Right cardiac atrium (tissue), 5 donors: ENCODE data around the gene VN1R5. TPM values are rescaled to one million over a fixed set of nuclear protein-coding genes. Genes with fewer than 3 reads are reported as not detected.

Experiments
- ATAC-seq, 2 donors: fragments of 200-7000 bp; cut with Tn5 transposase; one replicate each; pipeline versions ENCODE4 v1.8.0 to v1.9.1; 2020; ENCODE audit warnings: moderate library complexity in 2 of 2, mild to moderate bottlenecking in 1 of 2
- DNase-seq, 3 donors: peaks; one replicate each; pipeline ENCODE4 v3.0.0-alpha.2; 2020
- H3K27ac ChIP-seq: one replicate; pipeline ENCODE4 v1.5.1; 2013; ENCODE audit warnings: mild to moderate bottlenecking, low read length, control low read depth, moderate library complexity
- H3K27me3 ChIP-seq: one replicate; pipeline ENCODE4 v1.6.1; 2013; ENCODE audit not compliant: control insufficient read depth, insufficient read depth
- H3K4me1 ChIP-seq: one replicate; pipeline ENCODE4 v1.6.1; 2013; ENCODE audit warnings: low read length; ENCODE audit not compliant: control insufficient read depth, insufficient read depth
- H3K4me3 ChIP-seq: one replicate; pipeline ENCODE4 v1.5.1; 2013; ENCODE audit warnings: low read length, control low read depth
- H3K9me3 ChIP-seq: one replicate; pipeline ENCODE4 v1.6.1; 2013; ENCODE audit warnings: low read length; ENCODE audit not compliant: control insufficient read depth
- WGBS: extraction: QIAGEN DNeasy Blood & Tissue Kit; methylation state at CpG from one replicate; pipeline ENCODE4 v1.1.7; 2013; 5-methylcytosine and 5-hydroxymethylcytosine counted together
- intact Hi-C, 4 donors: fragments of 100-400 bp; cut with DNase I; formaldehyde crosslinking; loops; one replicate each; pipeline versions ENCODE4 v1.11.0 to v1.14.0; 2022 to 2023
- polyA plus RNA-seq: library from polyadenylated mRNA; stranded (reverse); fragments of 200-250 nt; gene quantifications from one replicate; pipeline ENCODE4 v1.2.3, GENCODE V29; 2013
- total RNA-seq, 4 donors: library from RNA; stranded (reverse); fragmentation: NEBNext Ultra II Directional; extraction: Animal tissue kit (Norgen Biotek cat#: 25700); gene quantifications; one replicate each; pipeline ENCODE4 v1.2.1, GENCODE V29; 2021
- donor health status: healthy with polysubstance abuse.
- donor health status: DM: no; HTN: yes; CAD: no.
- donor health status: DM: no; HTN: no; CAD: no.
- donor health status: DM: no; HTN: yes; CAD: no; lungs with severe emphysema.
- donor health status: DM: yes; HTN: yes; CAD: no.

The VN1R5 gene
- total and polyA plus RNA-seq, 5 donors, result not detected

DNA sequence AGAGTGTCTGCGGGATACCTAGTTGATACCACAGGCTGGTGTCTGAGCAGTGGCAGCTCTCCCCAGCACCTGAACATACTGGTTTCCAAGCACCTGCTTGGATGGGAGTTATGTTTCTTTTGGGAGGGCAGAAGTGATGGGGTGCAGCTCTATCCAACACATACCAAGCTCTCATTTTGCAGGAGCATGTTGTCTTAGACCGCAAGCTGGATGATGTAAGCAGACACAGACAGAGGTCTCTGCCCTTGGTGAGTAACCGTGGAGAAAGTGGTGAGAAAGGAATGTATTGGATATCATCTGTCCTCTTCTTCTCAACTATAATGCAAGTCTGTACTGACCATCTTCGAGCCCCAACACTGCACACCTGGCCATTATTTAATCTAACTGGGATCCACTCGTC is 38.4 kb downstream of the VN1R5 start:
- DNase-seq (no peak), ATAC-seq (no peak)
- H3K4me3 ChIP-seq, result no peak overlapping the region
- 82% methylated on average over 5 of the region's 5 CpGs for WGBS
- H3K4me1 ChIP-seq, result no peaks in the 10 kb centered on the region
- no peaks in the 10 kb centered on the region for H3K9me3 ChIP-seq
- H3K27ac ChIP-seq, result no peak overlapping the region
- H3K27me3 ChIP-seq, result no peaks in the 10 kb centered on the region
- intact Hi-C loops, result no loop called here

- Histone ChIP-seq H3K4me1 (no peaks in the 10 kb centered on the region), H3K27me3 (no peaks in the 10 kb centered on the region), H3K4me3 (no peak overlapping the region), H3K9me3 (no peaks in the 10 kb centered on the region), H3K27ac (no peak overlapping the region)
- ATAC-seq (no peak), DNase-seq (no peak)
- WGBS, result 38% methylated on average over 6 of the region's 6 CpGs
- intact Hi-C loops, result no loop called here
Observed at GRCh38 chr1:247295274-247295684, 39.4 kb downstream of the VN1R5 start.

DNA sequence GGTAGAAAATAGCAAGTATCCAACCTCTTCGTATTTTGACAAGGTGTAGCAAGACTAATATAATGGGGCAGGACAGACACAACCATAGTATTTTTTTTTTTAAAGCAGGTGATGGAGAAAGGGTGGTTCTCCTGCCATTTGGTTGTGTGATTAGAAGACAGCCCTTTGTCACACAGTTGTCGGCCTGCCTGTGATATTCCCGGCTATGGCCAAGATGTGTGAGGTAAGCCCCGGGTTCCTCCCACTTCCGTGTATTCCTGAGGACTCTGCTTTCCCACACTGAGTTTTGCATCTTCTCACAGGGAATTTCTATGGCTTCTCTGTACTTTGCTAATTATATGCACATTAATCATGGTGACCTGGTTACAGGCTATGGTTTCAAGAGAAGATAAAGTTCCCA is 39.9 kb downstream of the VN1R5 start:
- DNase-seq, result no peak
- Histone ChIP-seq H3K4me1 (no peaks in the 10 kb centered on the region), H3K4me3 (no peak overlapping the region), H3K27me3 (no peaks in the 10 kb centered on the region), H3K27ac (no peak overlapping the region), H3K9me3 (no peaks in the 10 kb centered on the region)
- WGBS, result 40% methylated on average over 5 of the region's 5 CpGs
- intact Hi-C loops, result no loop called here
- ATAC-seq, result no peak

- Histone ChIP-seq H3K9me3 (no peaks in the 10 kb centered on the region), H3K4me3 (no peak overlapping the region), H3K27ac (no peak overlapping the region), H3K4me1 (no peaks in the 10 kb centered on the region), H3K27me3 (no peaks in the 10 kb centered on the region)
- intact Hi-C loops, result no loop called here
- no peak for ATAC-seq
- WGBS, result 87% methylated on average over 8 of the region's 8 CpGs
- DNase-seq, result no peak
Observed at GRCh38 chr1:247296599-247297180, 40.8 kb downstream of the VN1R5 start.

- WGBS, result 79% methylated on average over 9 of the region's 9 CpGs
Observed at GRCh38 chr1:247297263-247298123, 41.6 kb downstream of the VN1R5 start.

DNA sequence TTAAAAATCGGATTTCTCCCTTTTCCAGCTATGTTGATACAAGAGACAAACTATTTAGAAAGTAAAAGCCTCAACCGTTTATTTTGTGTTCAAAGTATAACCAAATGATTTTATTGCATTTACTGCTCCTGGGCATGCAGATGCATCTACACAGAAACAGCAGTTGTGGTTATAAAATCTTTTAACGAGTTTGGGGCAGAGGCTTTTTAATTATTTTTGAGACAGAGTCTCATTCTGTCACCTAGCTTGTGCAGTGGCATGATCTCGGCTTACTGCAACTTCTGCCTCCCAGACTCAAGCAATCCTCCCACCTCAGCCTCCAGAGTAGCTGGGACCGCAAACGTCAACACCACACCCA is 42.2 kb downstream of the VN1R5 start:
- ATAC-seq (no peak), DNase-seq (no peak)
- intact Hi-C loops, result no loop called here
- no peaks in the 10 kb centered on the region for H3K4me1 ChIP-seq
- no peaks in the 10 kb centered on the region for H3K9me3 ChIP-seq
- no peak overlapping the region for H3K27ac ChIP-seq
- H3K27me3 ChIP-seq, result no peaks in the 10 kb centered on the region
- WGBS, result 82% methylated on average over 6 of the region's 6 CpGs
- no peak overlapping the region for H3K4me3 ChIP-seq

More at GRCh38 chr1:247297263-247298123, 41.6 kb downstream of the VN1R5 start:
- ATAC-seq (no peak), DNase-seq (no peak)
- no peak overlapping the region for H3K4me3 ChIP-seq
- H3K9me3 ChIP-seq, result no peaks in the 10 kb centered on the region
- no peak overlapping the region for H3K27ac ChIP-seq
- H3K27me3 ChIP-seq, result no peaks in the 10 kb centered on the region
- intact Hi-C loops, result no loop called here
- H3K4me1 ChIP-seq, result no peaks in the 10 kb centered on the region

DNA sequence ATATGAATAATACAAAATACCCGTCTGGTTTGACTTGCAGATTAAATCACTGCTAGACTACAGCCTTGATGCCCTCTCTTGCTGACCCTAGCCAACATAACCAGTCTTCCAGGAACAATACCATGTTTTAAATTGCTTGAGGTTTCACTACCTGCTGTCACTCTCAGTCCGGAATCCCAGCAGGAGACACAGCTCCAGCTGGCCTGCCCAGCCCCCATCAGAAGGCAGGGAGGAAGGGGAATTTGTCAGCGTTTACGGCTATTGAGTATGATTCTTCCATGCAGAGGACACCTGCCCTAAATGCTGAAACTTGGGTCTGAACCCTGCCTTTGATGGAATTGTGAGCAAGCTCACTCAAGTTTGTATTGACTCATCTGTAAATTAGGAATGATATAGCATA is 42.8 kb downstream of the VN1R5 start:
- Histone ChIP-seq H3K27ac (no peak overlapping the region), H3K4me1 (no peaks in the 10 kb centered on the region), H3K27me3 (no peaks in the 10 kb centered on the region), H3K9me3 (no peaks in the 10 kb centered on the region), H3K4me3 (no peak overlapping the region)
- WGBS, result 79% methylated on average over 4 of the region's 4 CpGs
- no peak for DNase-seq
- intact Hi-C loops, result no loop called here
- no peak for ATAC-seq

DNA sequence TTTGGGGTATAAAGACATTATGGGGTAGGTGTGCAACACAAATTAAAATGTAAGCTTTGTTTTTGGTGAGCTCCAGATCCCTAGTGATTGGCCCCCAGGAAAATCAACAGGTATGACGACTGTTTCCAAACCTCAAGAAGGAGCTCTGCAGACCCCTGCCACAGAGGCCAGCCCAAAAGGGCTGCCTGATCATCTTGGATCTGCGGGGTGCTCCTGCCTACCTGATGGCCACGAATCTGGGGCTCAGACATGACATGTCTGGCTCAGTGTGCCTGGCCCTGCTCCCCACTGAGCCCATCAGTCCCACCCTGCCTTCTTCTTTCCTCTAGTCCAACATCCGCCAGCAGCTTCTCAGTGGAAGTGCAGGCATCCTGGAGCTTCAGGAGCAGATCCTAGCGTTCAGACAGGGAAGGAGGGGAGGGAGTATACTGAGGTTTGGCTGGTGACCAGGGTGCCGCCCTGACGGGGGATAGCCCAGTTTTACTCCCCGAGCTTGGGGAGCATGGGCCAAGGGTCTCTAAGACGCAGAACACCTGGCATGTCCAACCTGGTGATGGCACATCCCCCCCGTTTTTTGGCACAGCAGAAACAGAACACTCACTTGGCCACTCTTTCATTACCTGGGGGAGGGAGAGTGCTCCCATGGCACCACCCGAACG is 44.0 kb downstream of the VN1R5 start:
- Histone ChIP-seq H3K27me3 (no peaks in the 10 kb centered on the region), H3K4me1 (no peaks in the 10 kb centered on the region), H3K4me3 (no peak overlapping the region), H3K27ac (no peak overlapping the region), H3K9me3 (no peaks in the 10 kb centered on the region)
- ATAC-seq (no peak), DNase-seq (no peak)
- intact Hi-C loops, result no loop called here
- 87% methylated on average over 12 of the region's 12 CpGs for WGBS

GRCh38 chr1:247300491-247301175 is 44.8 kb downstream of the VN1R5 start:
- intact Hi-C loops, result no loop called here
- no peak for DNase-seq
- no peak overlapping the region for H3K27ac ChIP-seq
- no peaks in the 10 kb centered on the region for H3K27me3 ChIP-seq
- no peaks in the 10 kb centered on the region for H3K9me3 ChIP-seq
- 98% methylated on average over 47 of the region's 47 CpGs for WGBS
- no peaks in the 10 kb centered on the region for H3K4me1 ChIP-seq
- no peak for ATAC-seq
- no peak overlapping the region for H3K4me3 ChIP-seq

DNA sequence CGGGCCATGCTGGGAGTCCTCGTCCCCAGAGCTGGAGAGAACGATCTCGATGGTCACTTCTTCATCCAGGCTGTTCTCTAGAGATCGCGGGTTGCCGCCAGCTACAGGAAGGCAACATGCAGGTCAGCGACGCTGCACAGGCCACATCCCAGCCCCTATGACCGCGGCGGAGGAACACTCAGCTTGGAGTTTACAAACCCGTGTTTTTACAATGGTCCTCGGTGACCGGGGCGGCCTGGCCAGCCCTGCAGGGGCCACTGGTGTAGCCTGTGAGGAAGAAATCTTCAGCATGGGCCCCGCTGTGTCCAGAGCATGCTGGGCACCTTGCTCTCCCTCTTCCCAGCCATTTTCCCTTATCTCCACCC is 45.3 kb downstream of the VN1R5 start:
- no peaks in the 10 kb centered on the region for H3K4me1 ChIP-seq
- 96% methylated on average over 17 of the region's 17 CpGs for WGBS
- no peaks in the 10 kb centered on the region for H3K9me3 ChIP-seq
- no peak for ATAC-seq
- intact Hi-C loops, result no loop called here
- no peak overlapping the region for H3K27ac ChIP-seq
- no peaks in the 10 kb centered on the region for H3K27me3 ChIP-seq
- no peak for DNase-seq
- H3K4me3 ChIP-seq, result no peak overlapping the region

GRCh38 chr1:247303216-247303615 is 47.3 kb downstream of the VN1R5 start:
- no peak overlapping the region for H3K27ac ChIP-seq
- intact Hi-C loops, result no loop called here
- no peaks in the 10 kb centered on the region for H3K4me1 ChIP-seq
- WGBS, result 95% methylated on average over 5 of the region's 5 CpGs
- H3K9me3 ChIP-seq, result no peaks in the 10 kb centered on the region
- H3K27me3 ChIP-seq, result no peaks in the 10 kb centered on the region
- DNase-seq (no peak), ATAC-seq (no peak)
- H3K4me3 ChIP-seq, result no peak overlapping the region
